NCI-H82 (cell line): ENCODE data around the gene ZNF512B.
"Not testable (repeated sequence)": the region's sequence is repeated elsewhere in the genome, so short reads cannot be mapped to it uniquely, and the experiment has no call there.

Source experiments
- DNase-seq: peaks from one replicate; lab custom pipeline; 2025; lab: John Stamatoyannopoulos, UW

The ZNF512B gene

DNA sequence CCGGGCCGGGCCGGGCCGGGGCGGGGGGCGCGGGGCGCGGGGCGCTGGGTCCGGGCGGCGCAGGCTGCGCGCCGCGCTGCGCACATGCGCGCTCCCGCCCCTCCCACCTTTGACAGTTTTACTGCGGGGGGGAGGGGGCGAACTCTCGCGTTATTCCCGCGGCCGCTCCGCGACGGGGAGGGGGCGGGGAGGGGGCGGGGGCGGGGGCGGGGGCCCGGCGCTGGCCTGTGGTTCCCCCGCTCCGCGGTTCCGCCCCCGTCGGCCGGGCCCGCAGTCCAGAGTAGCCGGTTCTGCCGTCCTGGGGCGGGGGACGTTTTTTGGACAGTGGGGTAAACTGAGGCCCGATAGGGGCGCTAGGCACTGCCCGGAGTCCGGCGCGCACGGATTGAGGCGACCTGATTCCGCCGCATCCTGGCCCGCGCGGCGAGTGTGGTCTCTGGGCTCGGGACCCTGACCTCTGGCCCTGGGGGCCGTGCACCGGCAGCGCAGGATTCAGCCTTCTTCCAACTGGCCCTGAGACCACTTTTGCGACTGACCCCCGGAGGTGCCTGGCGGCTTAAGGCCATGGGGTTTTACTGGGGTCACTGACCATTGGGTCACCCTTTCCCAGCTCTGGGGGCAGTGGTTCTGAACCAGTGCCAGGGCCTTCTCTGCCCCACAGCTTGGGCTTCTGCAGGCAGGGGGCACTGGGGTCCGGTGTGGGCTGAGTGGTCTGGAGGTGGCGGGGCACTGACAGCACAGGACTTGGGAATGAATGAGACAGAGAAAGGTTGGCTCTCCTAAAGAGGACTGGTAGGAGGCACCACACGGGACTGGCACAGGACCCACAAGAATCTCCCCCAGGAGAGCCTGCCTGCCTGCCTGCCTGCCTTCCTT lies at the start of gene ZNF512B:
Gene ZNF512B (minus strand): TSS at position 93 of the 876 bp plus-strand sequence. CDS start 1,980 bp downstream, outside the sequence.
- peak; percentile 84 for DNase-seq

DNA sequence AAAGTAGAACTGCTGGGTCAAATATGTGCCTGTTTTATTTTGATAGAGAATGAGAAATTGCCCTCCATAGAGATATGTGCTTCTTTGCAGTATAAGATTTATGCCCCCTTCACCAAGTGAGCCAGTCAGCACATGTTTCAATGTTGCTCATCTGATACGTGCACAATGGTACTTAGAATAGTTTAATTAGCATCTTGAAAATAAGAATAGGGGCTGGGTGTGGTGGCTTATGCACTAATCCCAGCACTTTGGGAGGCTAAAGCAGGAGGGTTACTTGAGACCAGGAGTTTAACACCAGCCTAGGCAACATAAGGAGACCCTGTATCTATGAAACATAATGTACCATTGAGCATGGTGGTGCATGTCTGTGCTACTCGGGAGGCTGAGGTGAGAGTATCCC lies 45.9 kb upstream of the ZNF512B start:
- DNase-seq, result no peak

DNA sequence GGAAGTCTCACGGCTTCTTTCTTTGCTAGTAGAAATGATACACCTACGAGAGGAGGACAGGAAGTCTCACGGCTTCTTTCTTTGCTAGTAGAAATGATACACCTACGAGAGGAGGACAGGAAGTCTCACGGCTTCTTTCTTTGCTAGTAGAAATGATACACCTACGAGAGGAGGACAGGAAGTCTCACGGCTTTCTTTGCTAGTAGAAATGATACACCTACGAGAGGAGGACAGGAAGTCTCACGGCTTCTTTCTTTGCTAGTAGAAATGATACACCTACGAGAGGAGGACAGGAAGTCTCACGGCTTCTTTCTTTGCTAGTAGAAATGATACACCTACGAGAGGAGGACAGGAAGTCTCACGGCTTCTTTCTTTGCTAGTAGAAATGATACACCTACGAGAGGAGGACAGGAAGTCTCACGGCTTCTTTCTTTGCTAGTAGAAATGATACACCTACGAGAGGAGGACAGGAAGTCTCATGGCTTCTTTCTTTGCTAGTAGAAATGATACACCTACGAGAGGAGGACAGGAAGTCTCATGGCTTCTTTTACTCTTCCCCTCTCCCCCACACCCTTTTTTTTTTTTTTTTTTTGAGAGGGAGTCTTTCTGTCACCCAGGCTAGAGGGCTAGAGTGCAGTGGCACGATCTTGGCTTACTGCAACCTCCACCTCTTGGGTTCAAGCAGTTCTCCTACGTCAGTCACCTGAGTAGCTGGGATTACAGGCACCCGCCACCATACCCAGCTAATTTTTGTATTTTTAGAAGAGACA lies 42.8 kb upstream of the ZNF512B start:
- not testable (repeated sequence) for DNase-seq

DNA sequence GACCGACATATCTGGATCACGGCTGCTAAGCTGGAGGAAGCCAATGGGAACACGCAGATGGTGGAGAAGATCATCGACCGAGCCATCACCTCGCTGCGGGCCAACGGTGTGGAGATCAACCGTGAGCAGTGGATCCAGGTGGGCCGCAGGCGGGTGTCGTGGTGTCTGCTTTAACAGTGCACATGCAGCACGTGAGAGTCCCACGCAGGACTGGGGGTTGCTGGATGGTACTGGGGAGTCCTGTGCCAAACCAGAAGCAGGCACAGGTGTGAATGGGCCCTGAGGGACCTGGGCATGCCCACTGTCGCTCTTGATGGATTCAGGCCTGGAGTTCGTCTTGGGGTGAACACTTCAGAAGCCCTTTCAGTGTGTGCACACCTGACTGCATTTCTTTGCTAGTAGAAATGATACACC lies 41.6 kb upstream of the ZNF512B start:
- DNase-seq, result no peak

DNA sequence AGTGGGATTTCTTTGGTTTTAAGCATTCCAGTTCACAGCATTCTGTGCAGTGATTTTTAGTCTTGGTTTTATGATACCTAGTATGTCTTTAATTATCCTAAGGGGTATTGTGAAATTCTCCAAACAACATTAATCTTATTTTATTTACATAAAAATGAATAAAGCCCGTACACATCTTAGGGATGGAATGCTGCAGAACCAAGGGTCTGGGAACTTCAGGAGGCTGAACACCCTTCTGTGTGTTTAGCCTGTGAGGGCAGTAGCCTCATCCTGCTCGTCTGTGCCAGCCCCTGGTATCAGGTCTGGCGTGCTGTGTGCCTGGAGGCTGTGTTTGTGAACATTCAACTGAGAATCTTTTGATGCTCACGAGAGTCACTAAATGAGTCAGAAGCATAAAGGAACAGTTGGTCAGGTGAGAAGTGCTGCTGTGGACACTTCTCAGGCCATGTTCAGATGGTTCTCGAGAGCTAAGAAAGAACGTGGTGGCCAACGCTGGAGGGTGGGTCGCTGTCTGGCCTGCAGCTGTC lies 41.0 kb upstream of the ZNF512B start:
- DNase-seq, result no peak

DNA sequence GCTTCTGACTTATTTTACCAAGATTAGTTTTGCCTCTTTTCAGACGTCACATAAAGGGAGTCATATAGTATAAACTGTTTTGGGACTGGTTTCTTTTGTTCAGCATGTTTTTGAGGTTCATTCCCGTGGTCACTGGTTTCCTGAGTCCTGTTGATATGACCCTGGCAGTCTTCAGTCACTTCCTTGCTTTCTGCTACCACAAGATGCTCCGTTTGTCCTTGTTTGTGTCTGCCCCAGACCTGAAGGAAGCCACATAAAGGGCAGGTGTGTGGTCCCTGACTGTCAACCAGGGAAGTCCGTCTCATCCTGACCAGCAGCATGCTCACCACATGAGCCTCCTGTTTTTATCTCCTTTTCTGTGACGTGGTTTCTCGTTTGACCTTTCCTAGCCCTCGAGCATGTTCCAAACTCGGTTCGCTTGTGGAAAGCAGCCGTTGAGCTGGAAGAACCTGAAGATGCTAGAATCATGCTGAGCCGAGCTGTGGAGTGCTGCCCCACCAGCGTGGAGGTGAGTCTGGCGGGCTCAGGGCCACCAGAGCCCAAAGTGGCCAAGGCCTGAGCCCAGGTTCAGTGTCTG lies 40.2 kb upstream of the ZNF512B start:
- DNase-seq, result no peak

DNA sequence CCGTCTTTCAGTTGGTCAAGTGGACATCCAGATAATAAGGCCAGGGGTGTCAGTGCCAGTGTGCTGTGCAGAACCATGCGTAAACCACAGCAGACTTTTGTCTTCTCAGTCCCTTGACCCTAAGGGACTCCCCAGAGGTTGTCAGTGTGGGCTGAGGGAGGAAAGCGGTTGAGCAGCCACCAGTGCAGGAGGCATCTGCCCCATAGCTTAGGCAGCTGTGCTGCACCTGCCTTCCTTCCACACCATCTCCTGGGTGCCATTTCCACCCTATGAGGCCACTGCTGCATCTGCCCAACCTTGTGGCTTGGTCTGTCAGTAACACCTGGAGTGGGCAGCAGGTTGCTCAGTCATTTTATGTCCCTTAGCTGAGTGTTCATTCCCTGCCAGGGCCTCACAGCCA lies 37.2 kb upstream of the ZNF512B start:
- DNase-seq, result no peak

DNA sequence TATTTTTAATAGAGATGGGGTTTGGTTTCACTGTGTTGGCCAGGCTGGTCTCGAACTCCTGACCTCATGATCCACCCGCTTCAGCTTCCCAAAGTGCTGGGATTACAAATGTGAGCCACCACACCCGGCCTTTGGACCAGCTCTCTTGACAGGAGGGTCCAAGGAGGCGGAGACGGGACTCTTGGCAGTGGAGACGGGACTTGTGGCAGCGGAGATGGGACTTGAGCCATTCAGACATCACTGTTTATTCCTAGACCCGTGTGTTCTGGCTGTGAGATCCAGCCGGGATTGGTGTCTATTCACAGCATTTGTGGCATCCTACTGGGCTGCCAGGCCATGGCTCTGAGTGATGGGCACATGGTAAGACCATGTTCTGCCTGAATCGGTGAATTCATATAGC lies 36.8 kb upstream of the ZNF512B start:
- no peak for DNase-seq

DNA sequence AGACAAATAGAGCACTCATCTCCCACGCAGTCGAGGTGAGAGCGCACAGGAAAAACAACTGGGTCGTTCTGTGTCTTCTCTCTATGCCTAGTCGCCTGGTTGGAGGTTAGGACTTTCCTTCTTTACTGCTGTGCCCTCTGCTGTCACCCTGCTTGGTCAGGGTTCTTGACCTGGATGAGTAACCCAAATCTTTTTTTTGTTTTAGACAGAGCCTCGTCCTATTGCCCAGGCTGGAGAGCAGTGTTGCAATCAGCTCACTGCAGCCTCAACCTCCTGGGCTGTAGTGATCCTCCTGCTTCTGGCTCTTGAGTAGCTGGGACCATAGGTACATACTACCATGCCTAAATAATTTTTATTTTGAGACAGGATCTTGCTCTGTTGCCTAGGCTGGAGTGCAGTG lies 35.7 kb upstream of the ZNF512B start:
- DNase-seq, result no peak

DNA sequence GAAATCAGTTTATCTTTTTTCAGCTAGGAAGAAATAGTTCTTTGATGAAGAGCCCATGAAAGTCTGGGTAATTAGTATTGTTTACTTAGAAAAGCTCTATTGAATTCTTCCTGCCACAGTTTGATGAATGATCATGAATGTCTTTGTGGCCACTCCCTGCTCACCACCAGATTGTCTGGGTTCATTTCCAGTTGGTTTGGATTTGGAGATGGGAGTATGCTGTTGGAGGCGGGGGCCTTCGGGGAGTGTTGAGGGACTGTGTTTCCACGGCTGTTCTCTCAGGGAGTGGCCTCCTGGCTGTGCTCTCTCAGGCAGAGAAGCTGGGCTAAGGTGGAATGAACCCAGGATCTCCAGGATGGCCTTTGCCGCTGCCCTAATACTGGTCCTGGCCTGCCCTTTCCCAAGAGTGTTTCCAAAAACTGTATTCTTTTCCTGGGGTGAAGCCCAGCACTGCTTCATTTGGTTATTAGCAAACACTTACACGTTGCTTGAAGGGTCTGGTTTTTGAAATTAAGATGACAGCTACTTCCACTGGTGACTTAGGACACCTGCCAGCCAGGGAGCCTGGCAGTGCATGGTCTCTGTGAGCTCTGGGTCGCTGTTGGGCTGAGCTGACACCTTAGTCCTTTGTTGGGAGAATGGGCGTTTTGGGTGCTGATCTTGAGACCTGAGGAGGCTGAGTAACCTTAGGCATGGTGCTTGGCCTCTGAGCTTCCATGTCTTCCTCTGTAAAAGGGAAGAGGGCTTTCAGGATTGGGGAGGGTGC lies 34.4 kb upstream of the ZNF512B start:
- DNase-seq, result no peak

DNA sequence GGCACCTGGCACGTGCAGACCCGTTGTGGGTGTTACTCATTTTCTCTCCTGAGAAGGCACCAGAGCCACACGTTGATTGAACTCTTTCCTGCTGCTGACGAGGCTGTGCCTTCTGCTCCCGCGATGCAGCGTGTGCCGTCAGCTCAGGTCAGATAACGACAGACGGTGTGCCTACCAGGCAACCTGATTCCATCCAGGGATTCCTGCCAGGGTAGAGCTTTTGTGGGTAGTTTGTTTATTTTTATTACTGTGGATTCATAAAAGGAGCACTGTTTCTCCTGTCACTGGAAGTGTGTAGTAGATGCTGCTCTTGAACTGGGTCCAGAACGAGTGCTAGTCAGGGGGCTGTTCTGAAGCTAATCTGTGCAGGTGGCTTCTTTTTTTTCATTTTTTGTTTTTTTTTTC lies 31.9 kb upstream of the ZNF512B start:
- no peak for DNase-seq

- no peak for DNase-seq
Observed at GRCh38 chr20:64000906-64001305, 31.2 kb upstream of the ZNF512B start.

DNA sequence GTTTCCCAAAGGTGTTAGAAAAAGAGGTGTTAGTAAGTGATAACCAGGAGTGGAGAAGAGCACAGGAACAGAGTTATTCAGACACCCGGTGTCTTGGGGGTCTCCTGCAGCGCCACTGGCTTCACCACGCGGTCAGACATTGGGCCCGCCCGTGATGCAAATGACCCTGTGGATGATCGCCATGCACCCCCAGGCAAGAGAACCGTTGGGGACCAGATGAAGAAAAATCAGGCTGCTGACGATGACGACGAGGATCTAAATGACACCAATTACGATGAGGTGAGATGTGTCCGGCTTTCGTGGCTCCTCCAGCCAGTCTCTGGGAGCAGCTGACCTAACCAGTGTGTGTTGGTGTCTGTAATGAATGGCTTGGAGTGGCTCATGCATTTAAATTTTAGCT lies 13.2 kb upstream of the ZNF512B start:
- no peak for DNase-seq

DNA sequence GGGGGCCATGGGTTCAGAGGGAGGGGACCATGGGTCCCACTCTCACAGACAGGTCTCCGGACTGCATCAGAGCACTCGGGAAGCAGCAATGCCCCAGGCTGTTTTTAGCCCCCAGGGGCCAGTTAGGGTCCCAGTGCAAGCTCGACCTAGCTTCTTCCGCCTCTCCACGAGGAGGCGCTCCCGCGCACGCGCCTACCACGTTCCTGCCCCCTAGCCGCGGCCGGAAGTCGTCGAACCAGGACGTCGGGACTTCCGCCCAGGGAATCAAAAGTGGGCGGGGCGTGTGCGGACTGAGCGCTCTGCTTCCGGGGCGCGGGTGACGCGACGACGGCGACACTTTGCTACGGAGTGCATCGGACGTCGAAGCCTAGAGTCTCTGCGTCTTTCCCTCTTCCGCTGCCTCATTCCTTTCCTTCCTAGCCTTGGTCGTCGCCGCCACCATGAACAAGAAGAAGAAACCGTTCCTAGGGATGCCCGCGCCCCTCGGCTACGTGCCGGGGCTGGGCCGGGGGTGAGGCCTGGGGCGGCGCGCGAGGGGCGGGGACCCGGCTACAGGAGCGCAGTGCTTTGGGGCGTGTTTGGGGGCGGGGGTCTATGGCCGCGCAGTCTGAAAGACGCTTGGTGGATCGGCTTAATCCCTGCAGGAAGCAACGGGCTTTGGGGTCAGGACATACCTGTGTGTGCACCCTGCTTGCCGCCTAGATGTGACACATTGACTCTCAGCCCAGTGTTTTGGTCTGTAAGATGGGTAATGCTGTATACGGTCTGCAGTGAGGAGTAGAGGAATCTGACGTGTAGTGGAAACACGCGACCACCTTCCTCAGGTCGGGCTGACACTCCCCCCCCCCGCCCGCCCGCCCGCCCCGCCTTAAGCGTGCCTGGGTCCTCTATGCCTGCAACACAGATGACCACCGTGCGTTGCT lies 11.3 kb upstream of the ZNF512B start, which contains the start of gene PRPF6:
Gene PRPF6 (plus strand): TSS at position 327 of the 923 bp plus-strand sequence. CDS start 114 bp downstream, at position 441.
- DNase-seq, result peak; percentile 99

DNA sequence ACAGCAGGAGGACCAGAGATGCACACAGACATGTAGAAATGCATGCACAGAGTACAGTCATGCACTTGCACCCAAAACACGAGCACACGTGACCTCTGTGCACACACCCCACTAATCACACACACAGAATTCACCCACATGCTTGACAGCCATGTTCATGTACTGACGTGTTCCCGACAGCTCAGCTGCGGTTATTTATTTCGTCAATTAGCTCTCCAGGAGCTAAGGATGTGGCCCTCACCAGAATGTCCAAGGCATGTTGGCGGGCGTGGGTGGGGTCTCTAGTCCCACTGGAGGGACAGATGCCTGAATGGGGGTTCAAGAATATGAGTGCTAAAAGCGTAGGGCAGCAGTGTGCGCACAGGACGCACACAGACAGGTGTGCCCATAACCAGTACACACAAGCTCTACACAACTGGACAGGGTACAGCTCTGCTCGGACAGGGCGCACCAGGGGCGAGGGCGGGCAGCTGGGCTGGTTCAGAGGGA lies 10.6 kb upstream of the ZNF512B start:
- no peak for DNase-seq

DNA sequence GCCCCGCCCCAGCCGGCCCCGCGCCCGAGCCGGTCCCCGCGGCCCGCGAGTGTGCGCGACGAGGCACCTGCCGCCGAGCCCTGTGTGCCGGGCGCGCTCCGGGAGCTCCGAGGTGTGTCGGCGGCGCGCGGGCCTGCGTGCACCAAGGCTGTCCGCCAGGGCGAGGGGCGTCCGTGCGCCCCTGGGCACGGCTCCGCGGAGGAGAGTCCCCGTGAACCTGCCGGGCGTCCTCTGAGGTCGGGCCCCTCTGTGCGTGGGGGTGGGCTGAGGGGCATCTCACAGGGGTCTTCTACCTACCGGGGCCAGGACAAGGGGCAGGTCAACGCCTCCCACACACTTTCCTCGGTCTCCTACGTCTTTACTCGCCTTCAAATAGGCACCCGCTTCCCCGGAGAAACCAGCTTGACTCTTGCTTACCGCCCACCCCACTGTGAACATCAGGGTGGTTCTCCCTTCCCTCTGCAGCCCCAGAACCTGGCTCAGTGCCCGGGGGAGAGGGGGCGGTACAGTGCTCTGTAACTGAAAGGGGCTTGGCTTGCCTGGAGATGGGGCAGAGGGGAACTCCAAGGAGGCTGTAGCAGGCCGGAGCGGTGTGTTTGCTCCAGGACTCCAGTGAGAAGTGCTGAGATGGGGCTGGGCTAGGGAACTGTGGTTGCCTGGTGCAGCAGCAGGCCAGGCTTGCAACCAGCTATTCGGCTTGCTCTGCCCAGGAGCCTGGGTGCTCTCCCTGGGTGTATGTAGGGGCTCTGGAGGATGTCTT lies 10.0 kb upstream of the ZNF512B start, which contains the start of gene SAMD10:
Gene SAMD10 (minus strand): TSS at position 86 of the 760 bp plus-strand sequence. CDS start 175 bp downstream, outside the sequence.
- DNase-seq, result peak; percentile 78

GRCh38 chr20:63979229-63979556 lies 9.5 kb upstream of the ZNF512B start:
- no peak for DNase-seq

DNA sequence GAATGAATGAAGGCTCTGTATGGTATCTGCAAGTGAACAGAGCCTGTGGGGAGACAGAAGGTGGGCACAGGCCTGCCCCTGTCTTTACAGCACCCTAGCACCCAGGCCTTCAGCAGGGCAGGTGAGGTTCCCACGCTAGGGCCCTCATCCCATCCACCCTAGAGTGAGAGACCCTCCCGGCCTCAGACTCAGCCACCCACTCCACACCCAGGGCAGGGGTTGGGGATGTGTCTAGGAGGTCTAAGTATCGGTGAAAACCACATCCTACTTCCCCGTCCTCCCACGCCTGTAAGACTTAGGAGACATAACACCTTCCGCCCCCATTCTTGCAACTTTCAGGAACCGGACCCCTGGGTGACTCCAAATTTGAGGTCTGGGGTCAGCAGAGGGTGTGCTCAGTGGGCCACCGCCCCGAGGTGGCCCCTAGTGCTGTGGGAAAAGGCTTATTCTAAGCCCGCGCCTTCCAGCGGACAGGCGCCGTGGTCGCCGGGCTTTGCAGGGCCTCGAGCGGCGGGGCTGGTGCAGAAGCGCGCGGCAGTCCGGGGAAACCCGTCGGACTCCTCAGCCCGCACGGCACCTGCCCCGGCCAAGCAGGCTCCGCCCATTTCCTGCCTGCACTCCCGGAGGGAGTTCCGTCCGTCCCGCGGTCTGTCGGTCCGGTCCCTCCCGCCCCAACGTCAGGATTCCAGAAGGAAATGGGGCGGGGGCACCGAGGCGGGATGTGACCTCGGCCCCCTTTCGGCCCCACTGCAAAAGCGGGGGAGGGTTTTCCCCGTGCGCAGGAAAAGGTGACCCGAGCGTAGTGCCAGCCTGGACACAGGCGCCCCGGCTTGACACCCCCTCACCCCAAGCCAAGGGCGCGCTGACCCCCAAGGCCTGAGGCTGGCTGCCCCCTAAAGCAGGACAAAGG lies 8.8 kb upstream of the ZNF512B start:
- DNase-seq, result peak; percentile 79
